ENCODE data around the gene UBAC2. TPM values are rescaled to one million over a fixed set of nuclear protein-coding genes. Genes with fewer than 3 reads are reported as not detected.

Gene UBAC2
- total and polyA plus RNA-seq, 4 experiments from 2014 or later = 88.4 to 161 (median 101) TPM

DNA sequence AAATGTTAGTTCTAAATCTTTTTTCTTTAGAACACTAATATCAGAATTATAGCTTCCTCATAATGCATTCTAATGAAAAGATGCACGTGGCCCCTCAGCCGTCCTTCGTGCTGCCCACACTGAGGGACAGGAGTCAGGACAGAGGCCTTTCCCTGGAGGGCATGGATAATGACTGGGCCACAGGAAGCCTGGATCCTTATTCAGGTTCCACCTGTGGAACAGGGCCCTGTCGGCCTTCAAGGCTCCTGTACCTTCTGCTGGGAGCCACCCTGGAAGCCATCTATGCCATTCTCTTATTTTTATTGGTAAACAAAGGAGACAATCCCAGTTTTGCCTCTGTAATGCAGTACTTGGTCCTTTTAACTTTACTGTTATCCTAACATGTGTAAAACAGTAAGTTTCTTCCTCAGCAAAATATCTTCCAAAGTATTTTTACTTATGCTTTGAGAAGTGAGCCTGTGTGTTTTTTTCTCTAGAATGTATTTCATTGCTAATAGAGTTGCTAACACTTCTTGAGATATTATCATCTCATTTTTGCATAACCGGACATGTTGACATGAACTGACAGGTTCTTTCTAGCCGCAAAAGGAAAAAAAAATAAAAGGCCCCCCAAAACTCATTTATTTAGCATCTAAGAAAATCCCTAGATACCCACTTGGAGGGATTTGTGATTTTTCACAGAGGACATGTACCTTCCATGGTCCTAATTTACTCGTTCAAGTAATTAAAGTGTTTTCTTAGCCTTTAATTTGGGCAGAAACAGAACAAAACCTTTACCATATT lies 100.6 kb downstream of the UBAC2 start:
- Histone ChIP-seq H3K4me1 (ENCODE audit: insufficient read depth, low read length) (peaks cover 82% of the 10 kb centered on the region), H3K36me3 (ENCODE audit: insufficient read depth, low read length) (peaks cover 14% of the 10 kb centered on the region), H3K27me3 (ENCODE audit: insufficient read depth, low read length) (no peaks in the 10 kb centered on the region), H3K27ac (ENCODE audit: low read depth, low read length) (peak overlapping the region; percentile 77), H3K9me3 (ENCODE audit: control insufficient read depth in 1 of 2, low read length in 2 of 2) (no peaks in the 10 kb centered on the region), H3K4me3 (ENCODE audit: low read length in 2 of 2) (peak overlapping the region; percentile 78 to 80)
- ChIA-PET POLR2A (ENCODE audit: partially characterized antibody) (interaction anchor here (0.7 to 19.6 kb wide), 22 partner anchors 6 to 301 kb away, joined by 3 to 929 read pairs (median 43); partner anchors contain the start of genes GPR18, GPR183, TM9SF2 and UBAC2), CTCF (ENCODE audit: partially characterized antibody) (interaction anchor here (0.9 to 14.1 kb wide), 12 partner anchors 8 to 134 kb away, joined by 3 to 217 read pairs (median 8); no protein-coding TSS in a partner anchor)
- Mint-ChIP-seq H3K36me3 (peaks cover 61 to 77% of the 10 kb centered on the region in 2 donors), H3K4me3 (peak overlapping the region; percentile 68 to 100 (median 86)), H3K27ac (peak overlapping the region; percentile 65 to 99 (median 92)), H3K9me3 (no peaks in the 10 kb centered on the region), H3K4me1 (peaks cover 48 to 80% (median 59%) of the 10 kb centered on the region in 4 donors), H3K27me3 (no peaks in the 10 kb centered on the region)
- DNase-seq = no peak
- intact Hi-C loops (cut with micrococcal nuclease) = loop anchor here (2.0 kb wide), 1 partner anchor 14 kb away; no protein-coding TSS in a partner anchor

DNA sequence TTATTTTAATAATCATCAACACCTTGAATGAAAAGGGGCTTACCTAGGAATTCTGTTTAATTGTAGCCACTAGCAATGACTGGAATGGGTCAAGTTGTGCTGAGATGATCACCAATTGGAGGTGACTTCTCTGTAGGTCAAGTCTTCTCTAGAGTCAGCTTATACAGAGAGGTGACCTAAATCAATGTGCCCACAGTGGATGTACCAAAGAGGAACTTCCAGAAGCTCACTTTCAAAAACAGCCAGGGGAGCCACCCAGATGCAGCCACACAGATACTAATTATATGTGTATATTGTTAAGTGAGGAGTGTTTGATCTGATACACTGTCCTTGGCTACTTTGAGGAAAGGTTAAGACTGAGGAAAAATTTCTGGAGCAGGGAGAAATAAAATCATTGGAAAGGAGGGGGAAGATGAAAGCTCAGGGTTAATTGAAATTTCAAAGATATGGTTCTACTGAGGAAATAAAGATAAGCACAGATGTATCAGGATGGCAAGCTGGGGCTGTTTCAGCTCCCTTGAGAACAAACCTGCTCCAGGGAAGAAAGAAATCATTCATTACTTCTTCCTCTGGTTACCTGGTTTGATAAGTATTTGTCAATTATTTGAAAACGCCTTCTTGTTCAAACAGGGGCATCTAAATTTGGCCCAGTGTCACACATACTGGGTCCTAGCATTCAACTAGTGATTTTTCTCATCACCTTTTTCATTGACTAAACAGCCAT lies 101.4 kb downstream of the UBAC2 start:
- intact Hi-C loops (cut with micrococcal nuclease) = loop anchor here (1.0 to 2.0 kb wide), 2 partner anchors 11 to 13 kb away; no protein-coding TSS in a partner anchor
- H3K27ac ChIP-seq (ENCODE audit: low read depth, low read length) = peak overlapping the region; percentile 77
- no peaks in the 10 kb centered on the region for H3K27me3 ChIP-seq (ENCODE audit: insufficient read depth, low read length)
- ChIA-PET CTCF (ENCODE audit: partially characterized antibody) (interaction anchor here (0.9 to 14.1 kb wide), 16 partner anchors 9 to 133 kb away, joined by 3 to 217 read pairs (median 8); no protein-coding TSS in a partner anchor), POLR2A (ENCODE audit: partially characterized antibody) (interaction anchor here (0.6 to 19.6 kb wide), 24 partner anchors 10 to 302 kb away, joined by 3 to 929 read pairs (median 8); partner anchors contain the start of genes GPR18, TM9SF2 and UBAC2)
- peaks cover 74% of the 10 kb centered on the region for H3K4me1 ChIP-seq (ENCODE audit: insufficient read depth, low read length)
- peak overlapping the region; percentile 88 to 99 (median 96) for H3K27ac Mint-ChIP-seq
- H3K27me3 Mint-ChIP-seq = no peaks in the 10 kb centered on the region
- DNase-seq = no peak
- peaks cover 14% of the 10 kb centered on the region for H3K36me3 ChIP-seq (ENCODE audit: insufficient read depth, low read length)
- no peaks in the 10 kb centered on the region for H3K9me3 Mint-ChIP-seq
- H3K9me3 ChIP-seq (ENCODE audit: control insufficient read depth in 1 of 2, low read length in 2 of 2) = no peaks in the 10 kb centered on the region
- peaks cover 63 to 75% of the 10 kb centered on the region in 2 donors for H3K36me3 Mint-ChIP-seq
- peak overlapping the region; percentile 88 to 100 (median 99) for H3K4me3 Mint-ChIP-seq
- peaks cover 45 to 77% (median 55%) of the 10 kb centered on the region in 4 donors for H3K4me1 Mint-ChIP-seq
- H3K4me3 ChIP-seq (ENCODE audit: low read length in 2 of 2) = peak overlapping the region; percentile 78 to 80

DNA sequence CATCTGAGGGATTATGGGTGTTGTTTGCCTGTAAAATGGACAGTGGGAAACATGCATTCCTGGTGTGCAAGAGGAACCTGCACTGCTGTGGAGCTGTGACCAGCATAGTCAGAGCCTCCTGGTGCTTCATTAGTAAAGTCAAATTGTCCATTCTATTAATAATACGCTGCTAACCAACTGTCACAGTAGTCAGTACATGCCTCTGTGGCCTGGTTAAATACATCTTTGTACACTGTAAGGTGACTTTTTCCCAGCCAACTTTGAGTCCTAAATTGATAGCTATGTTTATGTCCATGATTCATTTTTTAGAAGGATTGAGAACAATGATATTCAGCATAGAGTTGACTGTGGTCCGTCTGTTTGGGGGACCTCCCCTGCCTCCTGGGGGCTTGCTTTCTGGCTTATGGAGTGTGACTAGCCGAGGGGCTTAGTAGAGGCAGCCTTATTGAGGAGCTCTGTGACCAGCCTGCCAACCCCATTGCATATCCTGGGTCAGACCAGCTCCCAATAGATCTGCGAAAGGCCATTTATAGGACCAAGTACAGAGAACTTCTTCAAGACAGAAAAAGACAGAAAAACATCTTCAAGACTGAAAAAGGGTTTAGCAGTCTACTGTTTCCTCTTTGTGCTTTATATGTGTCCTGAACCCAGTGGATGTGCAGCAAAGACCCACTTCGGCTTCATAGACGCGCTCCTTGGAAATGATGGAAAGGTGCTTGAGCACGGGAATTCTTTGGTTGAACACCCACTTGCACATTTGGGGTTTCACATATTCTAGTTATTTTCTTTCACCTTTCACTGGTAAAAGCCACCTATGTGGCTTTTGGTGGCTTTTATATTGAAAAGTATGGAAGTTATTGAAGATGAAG lies 102.2 kb downstream of the UBAC2 start:
- Mint-ChIP-seq H3K4me1 (peaks cover 42 to 77% (median 51%) of the 10 kb centered on the region in 4 donors), H3K27me3 (no peaks in the 10 kb centered on the region), H3K4me3 (peak overlapping the region; percentile 88 to 100 (median 99)), H3K36me3 (peaks cover 60 to 75% of the 10 kb centered on the region in 2 donors), H3K9me3 (no peaks in the 10 kb centered on the region), H3K27ac (peak overlapping the region; percentile 88 to 99 (median 96))
- peaks cover 71% of the 10 kb centered on the region for H3K4me1 ChIP-seq (ENCODE audit: insufficient read depth, low read length)
- H3K4me3 ChIP-seq (ENCODE audit: low read length in 2 of 2) = peak overlapping the region; percentile 78 to 80
- no peak for DNase-seq
- H3K36me3 ChIP-seq (ENCODE audit: insufficient read depth, low read length) = peaks cover 14% of the 10 kb centered on the region
- intact Hi-C loops (cut with micrococcal nuclease) = loop anchor here (1.0 kb wide), 1 partner anchor 12 kb away; no protein-coding TSS in a partner anchor
- H3K27ac ChIP-seq (ENCODE audit: low read depth, low read length) = peak overlapping the region; percentile 77
- no peaks in the 10 kb centered on the region for H3K27me3 ChIP-seq (ENCODE audit: insufficient read depth, low read length)
- CTCF ChIA-PET (ENCODE audit: partially characterized antibody) = interaction anchor here (0.6 to 14.1 kb wide), 20 partner anchors 9 to 132 kb away, joined by 3 to 217 read pairs (median 8); no protein-coding TSS in a partner anchor
- no peaks in the 10 kb centered on the region for H3K9me3 ChIP-seq (ENCODE audit: control insufficient read depth in 1 of 2, low read length in 2 of 2)
- POLR2A ChIA-PET (ENCODE audit: partially characterized antibody) = interaction anchor here (0.8 to 19.6 kb wide), 23 partner anchors 11 to 239 kb away, joined by 3 to 929 read pairs (median 9); partner anchors contain the start of genes GPR18, TM9SF2 and UBAC2

DNA sequence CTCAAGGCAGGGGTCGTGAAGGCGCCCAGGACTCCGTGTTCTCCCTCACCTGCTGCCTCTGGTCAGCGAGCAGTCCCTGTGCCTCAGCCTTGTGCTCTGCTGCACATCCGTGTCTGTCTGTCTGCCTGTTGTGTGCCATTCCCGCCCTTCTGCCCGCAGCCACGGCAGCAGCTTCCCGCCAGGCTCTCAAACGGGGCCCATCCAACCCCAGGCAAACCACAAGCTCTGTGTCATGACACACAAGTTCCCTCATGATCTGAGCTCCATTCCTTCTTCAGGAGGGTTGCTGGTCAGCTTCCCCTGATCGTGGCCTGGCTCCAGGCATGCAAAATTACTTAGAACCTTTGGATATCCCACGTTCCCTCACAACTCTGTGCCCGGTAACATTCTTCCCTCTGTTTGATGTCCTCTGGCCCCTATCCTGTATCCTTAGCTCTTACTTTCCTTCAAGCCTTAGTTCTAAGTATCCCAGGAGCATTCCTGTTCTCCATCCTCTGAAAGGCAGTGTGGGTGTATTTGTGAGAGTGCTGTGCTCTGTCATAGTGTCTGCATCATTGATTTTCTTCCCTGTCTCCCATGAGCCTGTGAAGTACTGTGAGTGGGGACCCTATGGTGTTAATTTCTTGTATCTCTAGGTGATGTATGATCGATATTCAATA lies 103.3 kb downstream of the UBAC2 start:
- ChIA-PET POLR2A (ENCODE audit: partially characterized antibody) (interaction anchor here (0.6 to 19.6 kb wide), 22 partner anchors 6 to 827 kb away, joined by 3 to 929 read pairs (median 55); partner anchors contain the start of genes GPR18, TM9SF2 and UBAC2), CTCF (ENCODE audit: partially characterized antibody) (interaction anchor here (0.6 to 14.1 kb wide), 19 partner anchors 8 to 131 kb away, joined by 3 to 217 read pairs (median 8); no protein-coding TSS in a partner anchor)
- Mint-ChIP-seq H3K36me3 (peaks cover 58 to 74% of the 10 kb centered on the region in 2 donors), H3K4me1 (peaks cover 44 to 78% (median 52%) of the 10 kb centered on the region in 4 donors), H3K4me3 (peak overlapping the region; percentile 88 to 100 (median 99)), H3K27me3 (no peaks in the 10 kb centered on the region), H3K27ac (peak overlapping the region; percentile 88 to 99 (median 96)), H3K9me3 (no peaks in the 10 kb centered on the region)
- Histone ChIP-seq H3K27me3 (ENCODE audit: insufficient read depth, low read length) (no peaks in the 10 kb centered on the region), H3K9me3 (ENCODE audit: control insufficient read depth in 1 of 2, low read length in 2 of 2) (no peaks in the 10 kb centered on the region), H3K36me3 (ENCODE audit: insufficient read depth, low read length) (peaks cover 11% of the 10 kb centered on the region), H3K4me1 (ENCODE audit: insufficient read depth, low read length) (peaks cover 71% of the 10 kb centered on the region), H3K4me3 (ENCODE audit: low read length in 2 of 2) (peak overlapping the region; percentile 78 to 80), H3K27ac (ENCODE audit: low read depth, low read length) (peak overlapping the region; percentile 77)
- intact Hi-C loops (cut with micrococcal nuclease) = loop anchor here (1.0 to 2.0 kb wide), 3 partner anchors 8 to 77 kb away; no protein-coding TSS in a partner anchor
- DNase-seq = peak in 4 of 5 donors; percentile 49 to 81 (median 56)

GRCh38 chr13:99304541-99304940 lies 103.9 kb downstream of the UBAC2 start:
- ChIA-PET CTCF (ENCODE audit: partially characterized antibody) (interaction anchor here (0.8 to 14.1 kb wide), 15 partner anchors 10 to 131 kb away, joined by 3 to 217 read pairs (median 10); no protein-coding TSS in a partner anchor), POLR2A (ENCODE audit: partially characterized antibody) (interaction anchor here (0.6 to 19.6 kb wide), 21 partner anchors 6 to 827 kb away, joined by 3 to 929 read pairs (median 77); partner anchors contain the start of genes GPR18, TM9SF2 and UBAC2)
- intact Hi-C loops (cut with micrococcal nuclease) = loop anchor here (1.0 to 2.0 kb wide), 3 partner anchors 8 to 77 kb away; no protein-coding TSS in a partner anchor
- DNase-seq = peak in 1 of 5 donors; percentile 40
- no peaks in the 10 kb centered on the region for H3K9me3 ChIP-seq (ENCODE audit: control insufficient read depth in 1 of 2, low read length in 2 of 2)
- H3K27me3 Mint-ChIP-seq = no peaks in the 10 kb centered on the region
- H3K27me3 ChIP-seq (ENCODE audit: insufficient read depth, low read length) = no peaks in the 10 kb centered on the region
- H3K36me3 Mint-ChIP-seq = peaks cover 55 to 71% of the 10 kb centered on the region in 2 donors
- peaks cover 71% of the 10 kb centered on the region for H3K4me1 ChIP-seq (ENCODE audit: insufficient read depth, low read length)
- H3K4me1 Mint-ChIP-seq = peaks cover 43 to 77% (median 52%) of the 10 kb centered on the region in 4 donors
- H3K9me3 Mint-ChIP-seq = no peaks in the 10 kb centered on the region
- peaks cover 11% of the 10 kb centered on the region for H3K36me3 ChIP-seq (ENCODE audit: insufficient read depth, low read length)
- H3K4me3 ChIP-seq (ENCODE audit: low read length in 2 of 2) = peak overlapping the region; percentile 78 to 80
- H3K4me3 Mint-ChIP-seq = peak overlapping the region; percentile 88 to 100 (median 99)
- H3K27ac Mint-ChIP-seq = peak overlapping the region; percentile 88 to 99 (median 96)
- H3K27ac ChIP-seq (ENCODE audit: low read depth, low read length) = peak overlapping the region; percentile 77

Data from CD4-positive, alpha-beta memory T cell (primary cell).